Panc1 (cell line): ENCODE results near the gene SLC16A5. TPM values are rescaled to one million over a fixed set of nuclear protein-coding genes. Genes with fewer than 3 reads are reported as not detected.

Experiments used
- ATAC-seq: fragments of 200-7000 bp; cut with Tn5 transposase; 2 replicates; pipeline ENCODE4 v1.9.1; 2020; ENCODE audit warnings: mild to moderate bottlenecking, moderate library complexity
- BruUV-seq: library from RNA; stranded (reverse); fragments of 400-500 nt; replicated peaks from 2 replicates; lab custom pipeline; 2021; lab: Mats Ljungman, UMichigan
- CTCF ChIA-PET: fragments of 300-600 bp; sonication (Branson Sonifier 250); formaldehyde crosslinking; loops from one replicate; lab custom pipeline; 2022; ENCODE audit warnings: antibody characterized with exemption; lab: Charles Lee
- POLR2A ChIA-PET: fragments of 300-600 bp; sonication (Branson Sonifier 250); formaldehyde crosslinking; loops from one replicate; lab custom pipeline; 2022; ENCODE audit warnings: antibody characterized with exemption; lab: Charles Lee
- DNase-seq: peaks from one replicate; pipeline ENCODE4 v3.0.0-alpha.2; 2010; ENCODE audit warnings: low read depth, low spot score
- H3K27ac ChIP-seq: 2 replicates; pipeline ENCODE4 v1.5.1; 2011; ENCODE audit warnings: mild to moderate bottlenecking, low read length, inconsistent platforms
- H3K27me3 ChIP-seq: fragments of 200-500 bp; sonication (Bioruptor generic); 2 replicates; pipeline ENCODE4 v1.6.0; 2014; ENCODE audit warnings: low read length, inconsistent platforms; ENCODE audit not compliant: control insufficient read depth, insufficient read depth
- H3K36me3 ChIP-seq: fragments of 200-500 bp; sonication (Bioruptor generic); 2 replicates; pipeline ENCODE4 v1.5.1; 2014; ENCODE audit warnings: inconsistent platforms, mild to moderate bottlenecking, low read length, moderate library complexity; ENCODE audit not compliant: control insufficient read depth, insufficient read depth
- H3K4me1 ChIP-seq: 2 replicates; pipeline ENCODE4 v1.5.1; 2011; ENCODE audit warnings: inconsistent platforms, mild to moderate bottlenecking, low read length, moderate library complexity; ENCODE audit not compliant: control insufficient read depth, insufficient read depth
- H3K4me3 ChIP-seq, 2 experiments: 2 replicates each; pipeline ENCODE4 v1.5.1; 2011 to 2012; ENCODE audit warnings: low read depth in 2 of 2, low read length in 2 of 2, mild to moderate bottlenecking in 2 of 2, inconsistent platforms in 1 of 2, moderate library complexity in 1 of 2
- H3K9me3 ChIP-seq: fragments of 200-500 bp; sonication (Bioruptor generic); 2 replicates; pipeline ENCODE4 v1.5.1; 2014; ENCODE audit warnings: low read depth, mild to moderate bottlenecking, inconsistent platforms, low read length, moderate library complexity; ENCODE audit not compliant: control insufficient read depth, insufficient read depth
- CTCF ChIP-seq: fragments of 450-650 bp; IDR thresholded peaks from 2 replicates; pipeline ENCODE4 v1.5.1; 2017; ENCODE audit warnings: mild to moderate bottlenecking
- POLR2AphosphoS5 ChIP-seq: IDR thresholded peaks from 2 replicates; pipeline ENCODE4 v1.6.1; 2012; ENCODE audit warnings: mild to moderate bottlenecking, low read depth, low read length, moderate library complexity
- SIN3A ChIP-seq: IDR thresholded peaks from 2 replicates; pipeline ENCODE4 v1.6.1; 2012; ENCODE audit warnings: low read depth, mild to moderate bottlenecking, low read length, moderate library complexity, borderline replicate concordance; ENCODE audit not compliant: insufficient read depth
- TCF7L2 ChIP-seq: IDR thresholded peaks from 2 replicates; pipeline ENCODE4 v1.6.1; 2011; ENCODE audit warnings: mild to moderate bottlenecking, low read depth, low read length, inconsistent platforms
- in situ Hi-C: cut with HindIII; loops from 2 replicates; pipeline ENCODE4 v1.10.0; 2016; ENCODE audit warnings: low sequenced_read_pairs, low pct_unique_long_range_greater_than_20kb
- intact Hi-C: fragments of 100-400 bp; cut with micrococcal nuclease; formaldehyde crosslinking; loops from one replicate; pipeline ENCODE4 v1.10.0; 2022; ENCODE audit not compliant: unreplicated experiment
- total RNA-seq: library from RNA; stranded (reverse); gene quantifications from one replicate; pipeline ENCODE4 v1.2.1, GENCODE V29; 2021; ENCODE audit not compliant: unreplicated experiment
- TF ChIP-seq, protein P1 (sequence below), 2 experiments: IDR thresholded peaks; 2 replicates each; pipeline ENCODE4 v1.6.1; 2011 to 2012; ENCODE audit warnings: low read depth in 2 of 2, control low read depth in 1 of 2, low read length in 1 of 2, mild to moderate bottlenecking in 1 of 2, moderate library complexity in 1 of 2; ENCODE audit not compliant: insufficient read depth in 1 of 2

The SLC16A5 gene
- total RNA-seq, 1 experiment from 2014 or later = 46.6 TPM

DNA sequence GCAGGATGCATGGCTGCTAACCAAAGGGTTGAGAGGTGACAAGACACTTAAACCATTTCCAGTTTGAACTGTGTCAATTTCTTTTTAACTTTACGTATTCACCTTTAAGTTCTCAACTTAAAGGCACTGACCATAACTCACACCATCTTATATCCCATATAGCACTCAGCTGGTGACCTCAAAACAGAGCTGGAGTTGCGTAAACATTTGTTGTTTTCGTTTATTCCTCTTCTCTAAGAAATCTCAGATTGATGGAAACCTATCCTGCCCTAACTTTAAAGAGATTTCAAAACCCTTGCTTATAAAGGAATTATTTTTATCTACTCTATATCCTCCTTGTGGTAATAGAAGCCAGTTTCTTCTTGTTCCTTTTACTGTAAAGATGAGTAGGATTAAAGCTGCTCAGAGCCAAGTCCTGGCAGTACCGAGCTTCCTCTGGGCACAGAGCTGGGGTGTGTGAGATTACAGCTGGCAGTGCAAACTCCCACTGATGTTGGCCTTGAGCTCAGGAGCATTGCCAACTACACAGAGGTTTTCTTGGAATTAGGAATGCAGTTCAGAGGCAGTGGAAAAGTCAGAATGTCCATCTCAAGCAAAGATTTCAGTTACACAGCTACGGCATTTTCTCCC, 39.4 kb upstream of the SLC16A5 start:
- Histone ChIP-seq H3K4me3 (peak overlapping the region; percentile 96 to 100), H3K4me1 (peaks cover 15% of the 10 kb centered on the region), H3K27ac (peak overlapping the region; percentile 88), H3K9me3 (no peaks in the 10 kb centered on the region), H3K36me3 (peaks cover 11% of the 10 kb centered on the region; the same call in 1 of the 2 replicates), H3K27me3 (no peaks in the 10 kb centered on the region)
- intact Hi-C loops = no loop called here
- CTCF ChIA-PET = interaction anchor here (0.5 to 1.0 kb wide), 3 partner anchors 8 to 90 kb away, joined by 3 to 7 read pairs (median 3); no protein-coding TSS in a partner anchor
- POLR2A ChIA-PET = no interaction called here
- no peak for ATAC-seq
- TF ChIP-seq SIN3A (no peak), POLR2AphosphoS5 (no peak), CTCF (no peak), TCF7L2 (no peak)
- TF ChIP-seq, protein P1, sequence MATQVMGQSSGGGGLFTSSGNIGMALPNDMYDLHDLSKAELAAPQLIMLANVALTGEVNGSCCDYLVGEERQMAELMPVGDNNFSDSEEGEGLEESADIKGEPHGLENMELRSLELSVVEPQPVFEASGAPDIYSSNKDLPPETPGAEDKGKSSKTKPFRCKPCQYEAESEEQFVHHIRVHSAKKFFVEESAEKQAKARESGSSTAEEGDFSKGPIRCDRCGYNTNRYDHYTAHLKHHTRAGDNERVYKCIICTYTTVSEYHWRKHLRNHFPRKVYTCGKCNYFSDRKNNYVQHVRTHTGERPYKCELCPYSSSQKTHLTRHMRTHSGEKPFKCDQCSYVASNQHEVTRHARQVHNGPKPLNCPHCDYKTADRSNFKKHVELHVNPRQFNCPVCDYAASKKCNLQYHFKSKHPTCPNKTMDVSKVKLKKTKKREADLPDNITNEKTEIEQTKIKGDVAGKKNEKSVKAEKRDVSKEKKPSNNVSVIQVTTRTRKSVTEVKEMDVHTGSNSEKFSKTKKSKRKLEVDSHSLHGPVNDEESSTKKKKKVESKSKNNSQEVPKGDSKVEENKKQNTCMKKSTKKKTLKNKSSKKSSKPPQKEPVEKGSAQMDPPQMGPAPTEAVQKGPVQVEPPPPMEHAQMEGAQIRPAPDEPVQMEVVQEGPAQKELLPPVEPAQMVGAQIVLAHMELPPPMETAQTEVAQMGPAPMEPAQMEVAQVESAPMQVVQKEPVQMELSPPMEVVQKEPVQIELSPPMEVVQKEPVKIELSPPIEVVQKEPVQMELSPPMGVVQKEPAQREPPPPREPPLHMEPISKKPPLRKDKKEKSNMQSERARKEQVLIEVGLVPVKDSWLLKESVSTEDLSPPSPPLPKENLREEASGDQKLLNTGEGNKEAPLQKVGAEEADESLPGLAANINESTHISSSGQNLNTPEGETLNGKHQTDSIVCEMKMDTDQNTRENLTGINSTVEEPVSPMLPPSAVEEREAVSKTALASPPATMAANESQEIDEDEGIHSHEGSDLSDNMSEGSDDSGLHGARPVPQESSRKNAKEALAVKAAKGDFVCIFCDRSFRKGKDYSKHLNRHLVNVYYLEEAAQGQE (IDR thresholded peaks at IDR 0.05; ENCODE audit: insufficient read depth in 1 of 2, low read depth in 2 of 2, low read length in 1 of 2) = no peak
- DNase-seq = no peak
- in situ Hi-C loops = no loop called here
- BruUV-seq = no TSS peak

DNA sequence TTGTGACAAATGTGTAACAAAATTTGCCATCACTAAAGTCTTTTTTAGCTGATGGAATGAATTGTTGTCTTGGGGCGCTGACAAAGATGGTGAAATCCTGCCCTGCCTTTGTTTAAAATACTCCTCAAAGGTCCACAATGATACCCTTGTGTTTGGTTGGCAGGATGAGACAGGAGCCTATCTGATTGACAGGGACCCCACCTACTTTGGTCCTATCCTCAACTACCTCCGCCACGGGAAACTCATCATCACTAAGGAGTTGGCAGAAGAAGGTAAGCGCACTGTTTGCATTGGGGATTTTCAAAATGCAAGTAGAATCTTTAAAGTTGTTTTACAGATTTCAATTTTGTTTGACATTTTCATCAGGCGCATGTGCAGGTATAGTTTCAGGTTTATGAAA, 38.7 kb upstream of the SLC16A5 start:
- no peak overlapping the region for H3K4me3 ChIP-seq
- TF ChIP-seq CTCF = no peak
- TF ChIP-seq SIN3A = no peak
- TF ChIP-seq POLR2AphosphoS5 = no peak
- TF ChIP-seq, protein P1 (IDR thresholded peaks at IDR 0.05; ENCODE audit: insufficient read depth in 1 of 2, low read depth in 2 of 2, low read length in 1 of 2) = no peak
- TF ChIP-seq TCF7L2 = no peak
- H3K4me1 ChIP-seq = peaks cover 15% of the 10 kb centered on the region
- DNase-seq = no peak
- CTCF ChIA-PET = interaction anchor here (0.9 to 1.0 kb wide), 2 partner anchors 65 to 91 kb away, joined by 3 read pairs; no protein-coding TSS in a partner anchor
- POLR2A ChIA-PET = no interaction called here
- in situ Hi-C loops (no loop called here), intact Hi-C loops (no loop called here)
- no peak for ATAC-seq
- BruUV-seq = no TSS peak
- no peaks in the 10 kb centered on the region for H3K27me3 ChIP-seq
- peaks cover 11% of the 10 kb centered on the region; the same call in 1 of the 2 replicates for H3K36me3 ChIP-seq
- no peaks in the 10 kb centered on the region for H3K9me3 ChIP-seq
- peak overlapping the region; percentile 88; the same call in 1 of the 2 replicates for H3K27ac ChIP-seq
